Mesenchymal stem cell (in vitro differentiated cells and primary cell): ENCODE measurements around the gene TBX2.
A peak's percentile ranks its signal among the peaks of the same experiment; 100 is the strongest.

Experiments
- DNase-seq: peaks from one replicate; pipeline ENCODE4 v3.0.0-alpha.2; 2013
- H2AFZ ChIP-seq: one replicate; pipeline ENCODE4 v1.6.1; 2013; ENCODE audit warnings: low read depth, mild to moderate bottlenecking, control low read depth, inconsistent platforms, low read length, moderate library complexity
- H2AK5ac ChIP-seq: 2 replicates; pipeline ENCODE4 v1.6.1; 2013; ENCODE audit warnings: low read length, moderate library complexity, mild to moderate bottlenecking, inconsistent platforms; ENCODE audit not compliant: severe bottlenecking
- H2BK120ac ChIP-seq: one replicate; pipeline ENCODE4 v1.6.1; 2013; ENCODE audit warnings: low read depth, mild to moderate bottlenecking, inconsistent platforms, low read length, moderate library complexity
- H2BK12ac ChIP-seq, 2 experiments: one replicate each; pipeline ENCODE4 v1.6.1; 2013; ENCODE audit warnings: inconsistent platforms in 2 of 2, low read length in 2 of 2, mild to moderate bottlenecking in 2 of 2, moderate library complexity in 2 of 2, control low read depth in 1 of 2
- H2BK15ac ChIP-seq: one replicate; pipeline ENCODE4 v1.6.1; 2013; ENCODE audit warnings: mild to moderate bottlenecking, low read depth, inconsistent platforms; ENCODE audit not compliant: poor library complexity, severe bottlenecking
- H2BK5ac ChIP-seq: 2 replicates; pipeline ENCODE4 v1.6.1; 2013; ENCODE audit warnings: low read depth, mild to moderate bottlenecking, low read length, control low read depth, inconsistent platforms; ENCODE audit not compliant: poor library complexity, severe bottlenecking
- H3K14ac ChIP-seq, 2 experiments: one replicate each; pipeline ENCODE4 v1.6.1; 2013; ENCODE audit warnings: inconsistent platforms in 2 of 2, low read length in 2 of 2, control low read depth in 1 of 2, mild to moderate bottlenecking in 1 of 2, moderate library complexity in 1 of 2
- H3K18ac ChIP-seq, 2 experiments: one replicate each; pipeline ENCODE4 v1.6.1; 2013; ENCODE audit warnings: inconsistent platforms in 2 of 2, low read length in 2 of 2, control low read depth in 1 of 2, low read depth in 1 of 2, mild to moderate bottlenecking in 1 of 2
- H3K23ac ChIP-seq, 2 experiments: one replicate each; pipeline ENCODE4 v1.6.1; 2013; ENCODE audit warnings: inconsistent platforms in 2 of 2, low read length in 2 of 2, mild to moderate bottlenecking in 2 of 2, moderate library complexity in 2 of 2, control low read depth in 1 of 2
- H3K27ac ChIP-seq: 2 replicates; pipeline ENCODE4 v1.5.1; 2013; ENCODE audit warnings: mild to moderate bottlenecking, moderate library complexity, low read length, control low read depth, inconsistent platforms; ENCODE audit not compliant: poor library complexity, severe bottlenecking
- H3K27me3 ChIP-seq, 2 experiments: 2 replicates each; pipeline versions ENCODE4 v1.6.1 to v1.7.0; 2013; ENCODE audit warnings: low read length in 2 of 2, mild to moderate bottlenecking in 2 of 2, moderate library complexity in 2 of 2, control low read depth in 1 of 2, inconsistent platforms in 1 of 2; ENCODE audit not compliant: control insufficient read depth in 1 of 2, insufficient read depth in 1 of 2
- H3K36me3 ChIP-seq, 2 experiments: 2 replicates each; pipeline versions ENCODE4 v1.6.1 to v1.7.0; 2013; ENCODE audit warnings: low read length in 2 of 2, control low read depth in 1 of 2, inconsistent platforms in 1 of 2, low read depth in 1 of 2, mild to moderate bottlenecking in 1 of 2; ENCODE audit not compliant: insufficient read depth in 2 of 2, control insufficient read depth in 1 of 2
- H3K4ac ChIP-seq, 2 experiments: one replicate each; pipeline ENCODE4 v1.6.1; 2013; ENCODE audit warnings: inconsistent platforms in 2 of 2, low read length in 2 of 2, mild to moderate bottlenecking in 2 of 2, moderate library complexity in 2 of 2, control low read depth in 1 of 2, low read depth in 1 of 2
- H3K4me1 ChIP-seq: 2 replicates; pipeline ENCODE4 v1.6.1; 2013; ENCODE audit warnings: low read depth, low read length, control low read depth; ENCODE audit not compliant: control insufficient read depth, insufficient read depth
- H3K4me2 ChIP-seq: 2 replicates; pipeline ENCODE4 v1.6.1; 2013; ENCODE audit warnings: low read length, mild to moderate bottlenecking, inconsistent platforms; ENCODE audit not compliant: poor library complexity, severe bottlenecking
- H3K4me3 ChIP-seq, 2 experiments: 2 replicates each; pipeline versions ENCODE4 v1.5.1 to v1.7.0; 2013; ENCODE audit warnings: low read length in 2 of 2, mild to moderate bottlenecking in 2 of 2, control low read depth in 1 of 2, low read depth in 1 of 2; ENCODE audit not compliant: insufficient read depth in 1 of 2
- H3K79me1 ChIP-seq: replicated peaks from 2 replicates; pipeline ENCODE4 v1.6.1; 2013; ENCODE audit warnings: mild to moderate bottlenecking, control low read depth, low read length, inconsistent platforms; ENCODE audit not compliant: poor library complexity, severe bottlenecking
- H3K9ac ChIP-seq: 2 replicates; pipeline ENCODE4 v1.7.0; 2013; ENCODE audit warnings: mild to moderate bottlenecking, low read length, moderate library complexity
- H3K9me3 ChIP-seq: 2 replicates; pipeline ENCODE4 v1.7.0; 2013; ENCODE audit warnings: mild to moderate bottlenecking, low read length; ENCODE audit not compliant: control insufficient read depth
- H4K8ac ChIP-seq: one replicate; pipeline ENCODE4 v1.6.1; 2013; ENCODE audit warnings: inconsistent platforms, mild to moderate bottlenecking, low read length, moderate library complexity
- H4K91ac ChIP-seq: one replicate; pipeline ENCODE4 v1.6.1; 2013; ENCODE audit warnings: mild to moderate bottlenecking, low read length, inconsistent platforms
- WGBS: methylation state at CpG from one replicate; pipeline ENCODE4 v1.1.7; 2013; ENCODE audit warnings: mixed read lengths; 5-methylcytosine and 5-hydroxymethylcytosine counted together

Gene TBX2

DNA sequence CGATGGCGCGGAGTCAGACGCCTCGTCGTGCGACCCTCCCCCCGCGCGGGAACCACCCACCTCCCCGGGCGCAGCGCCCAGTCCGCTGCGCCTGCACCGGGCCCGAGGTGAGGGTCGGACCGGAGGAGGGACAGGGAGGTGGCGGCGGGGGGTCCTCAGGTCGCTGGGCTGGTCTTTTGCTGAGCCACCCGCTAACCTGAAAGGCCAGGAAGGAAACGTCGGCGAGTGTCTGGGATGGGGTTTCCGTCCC is 4.9 kb downstream of the TBX2 start:
- H2AK5ac ChIP-seq: no peak overlapping the region
- no peaks in the 10 kb centered on the region for H3K9me3 ChIP-seq
- H3K27me3 ChIP-seq: peaks cover 0 to 81% of the 10 kb centered on the region in 2 experiments
- H2BK120ac ChIP-seq: no peak overlapping the region
- no peak overlapping the region for H3K27ac ChIP-seq
- H3K79me1 ChIP-seq: no peaks in the 10 kb centered on the region
- no peak overlapping the region for H2AFZ ChIP-seq
- H3K18ac ChIP-seq: peak overlapping the region; percentile 19 to 48
- peak overlapping the region in 1 of 2 experiments; percentile 0 for H3K4me3 ChIP-seq
- peaks cover 34% of the 10 kb centered on the region for H3K4me1 ChIP-seq
- no peak overlapping the region for H4K91ac ChIP-seq
- H3K14ac ChIP-seq: no peak overlapping the region
- H2BK15ac ChIP-seq: peak overlapping the region; percentile 54
- no peak overlapping the region for H3K9ac ChIP-seq
- DNase-seq: no peak
- H3K4ac ChIP-seq: no peak overlapping the region
- peaks cover 2 to 54% of the 10 kb centered on the region in 2 experiments for H3K36me3 ChIP-seq
- peak overlapping the region in 1 of 2 experiments; percentile 15 for H2BK12ac ChIP-seq
- no peak overlapping the region for H3K4me2 ChIP-seq
- H4K8ac ChIP-seq: no peak overlapping the region
- no peak overlapping the region for H2BK5ac ChIP-seq
- H3K23ac ChIP-seq: peak overlapping the region in 1 of 2 experiments; percentile 77
- WGBS: 15% methylated on average over 25 of the region's 27 CpGs

DNA sequence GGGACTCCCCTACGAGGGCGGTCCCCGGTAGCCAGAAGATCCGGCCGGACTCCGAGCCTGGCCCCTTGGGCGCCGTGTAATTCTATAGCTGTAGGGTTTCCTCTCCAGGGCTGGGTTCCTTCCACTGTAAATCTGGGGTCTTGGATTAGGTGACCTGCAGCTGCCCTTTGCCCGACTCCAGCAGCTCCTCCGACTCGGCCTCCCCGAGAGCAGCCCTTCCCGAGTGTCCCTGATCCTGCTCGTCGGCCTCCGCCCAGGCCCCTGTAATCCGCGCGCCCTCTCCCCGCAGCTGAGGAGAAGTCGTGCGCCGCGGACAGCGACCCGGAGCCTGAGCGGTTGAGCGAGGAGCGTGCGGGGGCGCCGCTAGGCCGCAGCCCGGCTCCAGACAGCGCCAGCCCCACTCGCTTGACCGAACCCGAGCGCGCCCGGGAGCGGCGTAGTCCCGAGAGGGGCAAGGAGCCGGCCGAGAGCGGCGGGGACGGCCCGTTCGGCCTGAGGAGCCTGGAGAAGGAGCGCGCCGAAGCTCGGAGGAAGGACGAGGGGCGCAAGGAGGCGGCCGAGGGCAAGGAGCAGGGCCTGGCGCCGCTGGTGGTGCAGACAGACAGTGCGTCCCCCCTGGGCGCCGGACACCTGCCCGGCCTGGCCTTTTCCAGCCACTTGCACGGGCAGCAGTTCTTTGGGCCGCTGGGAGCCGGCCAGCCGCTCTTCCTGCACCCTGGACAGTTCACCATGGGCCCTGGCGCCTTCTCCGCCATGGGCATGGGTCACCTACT is 5.5 kb downstream of the TBX2 start:
- peak overlapping the region; percentile 45 for H4K8ac ChIP-seq
- H3K14ac ChIP-seq: peak overlapping the region in 1 of 2 experiments; percentile 9
- H2AFZ ChIP-seq: no peak overlapping the region
- H3K23ac ChIP-seq: peak overlapping the region in 1 of 2 experiments; percentile 73
- H3K4me2 ChIP-seq: peak overlapping the region; percentile 52
- peaks cover 2 to 54% of the 10 kb centered on the region in 2 experiments for H3K36me3 ChIP-seq
- 59% methylated on average over 65 of the region's 71 CpGs for WGBS
- H3K79me1 ChIP-seq: no peaks in the 10 kb centered on the region
- H3K18ac ChIP-seq: peak overlapping the region; percentile 19 to 48
- no peak overlapping the region for H4K91ac ChIP-seq
- H2BK12ac ChIP-seq: peak overlapping the region in 1 of 2 experiments; percentile 49
- no peak overlapping the region for H2BK15ac ChIP-seq
- H3K4me1 ChIP-seq: peaks cover 33% of the 10 kb centered on the region
- H3K9ac ChIP-seq: no peak overlapping the region
- no peak overlapping the region for H2BK5ac ChIP-seq
- DNase-seq: no peak
- no peak overlapping the region for H3K4me3 ChIP-seq
- no peak overlapping the region for H2AK5ac ChIP-seq
- no peak overlapping the region for H3K4ac ChIP-seq
- H3K27me3 ChIP-seq: peaks cover 0 to 82% of the 10 kb centered on the region in 2 experiments
- H3K9me3 ChIP-seq: no peaks in the 10 kb centered on the region
- no peak overlapping the region for H2BK120ac ChIP-seq
- H3K27ac ChIP-seq: no peak overlapping the region

DNA sequence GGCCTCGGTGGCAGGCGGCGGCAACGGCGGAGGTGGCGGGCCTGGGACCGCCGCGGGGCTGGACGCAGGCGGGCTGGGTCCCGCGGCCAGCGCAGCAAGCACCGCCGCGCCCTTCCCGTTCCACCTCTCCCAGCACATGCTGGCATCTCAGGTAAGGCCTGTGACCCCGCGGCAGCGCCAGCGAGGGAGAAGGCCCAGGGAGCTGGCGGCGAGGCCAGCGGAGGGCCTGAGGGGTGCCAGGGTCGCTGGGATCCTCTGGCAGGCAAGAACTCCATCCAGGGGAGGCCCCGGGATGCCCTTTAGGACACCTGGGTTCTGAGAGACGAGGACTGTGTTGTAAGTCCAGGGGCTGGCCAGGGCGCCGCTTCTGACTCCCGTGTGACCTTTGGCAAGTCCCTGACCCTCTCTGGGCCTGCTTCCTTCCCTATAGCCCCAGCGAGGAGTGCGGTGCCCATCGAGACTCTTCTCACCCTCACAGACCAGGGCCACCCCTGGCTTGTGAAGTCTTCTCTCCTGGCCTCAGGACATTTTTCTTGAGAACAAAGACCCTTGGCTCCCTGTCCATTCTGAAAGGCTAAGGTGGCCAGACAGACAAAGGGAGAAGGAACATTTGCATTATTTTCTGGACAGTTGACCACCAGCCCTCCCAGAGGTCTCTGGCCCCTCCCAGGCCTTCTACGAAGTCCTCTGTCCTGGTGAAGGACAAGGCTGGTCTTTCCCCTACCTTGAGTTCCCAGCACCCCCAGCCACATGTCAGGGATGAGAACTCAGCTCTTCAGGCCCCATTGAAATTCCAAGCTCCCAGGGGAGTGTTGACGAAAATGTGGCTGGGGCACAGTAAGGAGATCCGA is 6.3 kb downstream of the TBX2 start:
- Histone ChIP-seq H3K18ac (peak overlapping the region in 1 of 2 experiments; percentile 4), H3K4me3 (no peak overlapping the region), H3K4me2 (no peak overlapping the region), H2BK120ac (no peak overlapping the region), H3K23ac (no peak overlapping the region), H3K4ac (peak overlapping the region in 1 of 2 experiments; percentile 15), H4K8ac (peak overlapping the region; percentile 45), H2BK15ac (peak overlapping the region; percentile 21), H2AK5ac (no peak overlapping the region), H2BK5ac (no peak overlapping the region), H3K4me1 (peaks cover 33% of the 10 kb centered on the region), H3K79me1 (no peaks in the 10 kb centered on the region), H3K27ac (no peak overlapping the region), H3K14ac (peak overlapping the region in 1 of 2 experiments; percentile 70), H2BK12ac (no peak overlapping the region), H4K91ac (no peak overlapping the region), H3K36me3 (peaks cover 2 to 54% of the 10 kb centered on the region in 2 experiments), H3K27me3 (peaks cover 0 to 83% of the 10 kb centered on the region in 2 experiments), H3K9me3 (no peaks in the 10 kb centered on the region), H2AFZ (no peak overlapping the region), H3K9ac (no peak overlapping the region)
- 71% methylated on average over 37 of the region's 37 CpGs for WGBS
- DNase-seq: no peak

DNA sequence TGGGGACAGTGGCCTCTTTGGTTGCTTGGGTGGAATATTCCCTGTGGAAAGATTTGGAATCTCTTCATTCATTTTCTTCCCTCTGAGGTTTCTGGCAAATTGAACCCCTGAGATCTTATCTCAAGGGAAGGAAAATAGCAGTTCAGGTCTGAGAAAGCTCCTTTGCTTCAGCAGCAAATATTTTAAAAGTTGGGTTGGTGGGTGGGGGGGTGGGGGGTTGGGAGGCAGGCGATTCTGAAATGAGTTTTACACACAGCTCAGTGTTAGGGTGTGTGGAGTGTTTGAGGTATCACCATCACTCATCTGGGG is 6.8 kb downstream of the TBX2 start:
- H4K91ac ChIP-seq: no peak overlapping the region
- H4K8ac ChIP-seq: no peak overlapping the region
- peaks cover 0 to 78% of the 10 kb centered on the region in 2 experiments for H3K27me3 ChIP-seq
- H3K9ac ChIP-seq: no peak overlapping the region
- no peak overlapping the region for H3K4ac ChIP-seq
- no peak overlapping the region for H2BK120ac ChIP-seq
- DNase-seq: no peak
- H3K79me1 ChIP-seq: no peaks in the 10 kb centered on the region
- 75% methylated on average over 1 of the region's 1 CpG for WGBS
- no peak overlapping the region for H2AFZ ChIP-seq
- H3K4me3 ChIP-seq: no peak overlapping the region
- no peak overlapping the region for H2BK15ac ChIP-seq
- H3K36me3 ChIP-seq: peaks cover 2 to 54% of the 10 kb centered on the region in 2 experiments
- no peak overlapping the region for H2AK5ac ChIP-seq
- peak overlapping the region in 1 of 2 experiments; percentile 4 for H3K18ac ChIP-seq
- no peak overlapping the region for H3K27ac ChIP-seq
- no peak overlapping the region for H3K23ac ChIP-seq
- peaks cover 36% of the 10 kb centered on the region for H3K4me1 ChIP-seq
- H2BK5ac ChIP-seq: no peak overlapping the region
- no peak overlapping the region for H2BK12ac ChIP-seq
- H3K4me2 ChIP-seq: no peak overlapping the region
- no peaks in the 10 kb centered on the region for H3K9me3 ChIP-seq
- H3K14ac ChIP-seq: no peak overlapping the region
